ENCODE measurements around the gene OLFML2B. TPM values are rescaled to one million over a fixed set of nuclear protein-coding genes. Genes with fewer than 3 reads are reported as not detected.
"Not testable (repeated sequence)": the region's sequence is repeated elsewhere in the genome, so short reads cannot be mapped to it uniquely, and the experiment has no call there.

Gene OLFML2B
- total RNA-seq, 4 donors from 2014 or later: 0.11 to 5.7 (median 1.7) TPM

GRCh38 chr1:162069334-162070093, 45.8 kb upstream of the OLFML2B start, which contains the start of gene NOS1AP:
NOS1AP (plus strand) TSS chr1:162069691; CDS start chr1:162070178, 487 bp downstream.
- intact Hi-C loops (cut with DNase I): no loop called here
- H3K36me3 ChIP-seq: no peaks in the 10 kb centered on the region
- DNase-seq: peak; percentile 3
- H3K27me3 ChIP-seq: peaks cover 0 to 68% (median 2%) of the 10 kb centered on the region in 4 donors
- H3K4me1 ChIP-seq: peaks cover 8 to 19% (median 9%) of the 10 kb centered on the region in 3 donors
- H3K4me3 ChIP-seq: peak within 1 kb of the TSS; percentile 50 to 91 (median 78)
- peak within 1 kb of the TSS; percentile 39 to 75 (median 57) for H3K27ac ChIP-seq
- H3K9me3 ChIP-seq: no peaks in the 10 kb centered on the region
- 2 to 4% methylated on average over 4 to 25 of the region's 95 CpGs for WGBS, 2 donors
- TF ChIP-seq CTCF (IDR thresholded peaks at IDR 0.05): no peak
- peak in 1 of 4 donors; percentile 45 for TF ChIP-seq POLR2A (IDR thresholded peaks at IDR 0.05)

GRCh38 chr1:162068301-162068700, 44.6 kb upstream of the OLFML2B start:
- no peaks in the 10 kb centered on the region for H3K9me3 ChIP-seq
- no peak for DNase-seq
- WGBS, 2 donors: 92% methylated on average over 4 of the region's 4 CpGs
- H3K4me3 ChIP-seq: no peak overlapping the region
- intact Hi-C loops (cut with DNase I): no loop called here
- H3K36me3 ChIP-seq: no peaks in the 10 kb centered on the region
- TF ChIP-seq POLR2A (IDR thresholded peaks at IDR 0.05): no peak
- TF ChIP-seq CTCF (IDR thresholded peaks at IDR 0.05): no peak
- no peak overlapping the region for H3K27ac ChIP-seq
- peaks cover 8 to 19% (median 9%) of the 10 kb centered on the region in 3 donors for H3K4me1 ChIP-seq
- H3K27me3 ChIP-seq: peaks cover 0 to 75% (median 2%) of the 10 kb centered on the region in 4 donors

GRCh38 chr1:162067466-162067865, 43.8 kb upstream of the OLFML2B start:
- Histone ChIP-seq H3K4me3 (no peak overlapping the region), H3K9me3 (no peaks in the 10 kb centered on the region), H3K36me3 (no peaks in the 10 kb centered on the region), H3K27ac (no peak overlapping the region), H3K4me1 (peaks cover 8 to 19% (median 9%) of the 10 kb centered on the region in 3 donors), H3K27me3 (peaks cover 0 to 69% (median 2%) of the 10 kb centered on the region in 4 donors)
- TF ChIP-seq CTCF (IDR thresholded peaks at IDR 0.05) (no peak), POLR2A (IDR thresholded peaks at IDR 0.05) (no peak)
- intact Hi-C loops (cut with DNase I): no loop called here
- DNase-seq: no peak
- WGBS, 2 donors: 60 to 69% methylated on average over 1 of the region's 1 CpG

DNA sequence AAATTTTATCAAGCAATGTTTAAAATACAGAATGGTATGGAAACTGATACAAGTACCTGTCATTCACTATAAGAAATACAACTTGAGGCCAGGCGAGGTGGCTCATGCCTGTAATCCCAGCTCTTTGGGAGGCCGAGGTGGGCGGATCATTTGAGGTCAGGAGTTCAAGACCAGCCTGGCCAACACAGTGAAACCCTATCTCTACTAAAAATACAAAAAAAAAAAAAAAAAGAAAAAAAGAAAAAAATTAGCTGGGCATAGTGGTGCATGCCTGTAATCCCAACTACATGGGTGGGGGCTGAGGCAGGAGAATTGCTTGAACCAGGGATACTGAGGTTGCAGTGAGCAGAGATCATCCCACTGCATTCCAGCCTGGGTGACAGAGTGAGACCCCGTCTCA, 43.2 kb upstream of the OLFML2B start:
- H3K27me3 ChIP-seq: peaks cover 0 to 63% (median 2%) of the 10 kb centered on the region in 4 donors
- H3K9me3 ChIP-seq; H3K4me3 ChIP-seq; intact Hi-C loops (cut with DNase I); H3K27ac ChIP-seq; DNase-seq; H3K36me3 ChIP-seq: not testable (repeated sequence)
- peaks cover 8 to 19% (median 9%) of the 10 kb centered on the region in 3 donors for H3K4me1 ChIP-seq
- WGBS, 2 donors: 69 to 79% methylated on average over 4 of the region's 4 CpGs

GRCh38 chr1:162065016-162065415, 41.3 kb upstream of the OLFML2B start:
- H3K9me3 ChIP-seq: no peaks in the 10 kb centered on the region
- no peak overlapping the region for H3K4me3 ChIP-seq
- DNase-seq: no peak
- no peak for TF ChIP-seq POLR2A (IDR thresholded peaks at IDR 0.05)
- H3K27ac ChIP-seq: no peak overlapping the region
- WGBS, 2 donors: 45 to 67% methylated on average over 2 of the region's 2 CpGs
- H3K36me3 ChIP-seq: no peaks in the 10 kb centered on the region
- H3K4me1 ChIP-seq: peaks cover 3 to 10% (median 5%) of the 10 kb centered on the region in 3 donors
- intact Hi-C loops (cut with DNase I): no loop called here
- H3K27me3 ChIP-seq: peaks cover 0 to 45% (median 0%) of the 10 kb centered on the region in 4 donors

GRCh38 chr1:162062542-162063015, 38.9 kb upstream of the OLFML2B start:
- H3K27me3 ChIP-seq: peaks cover 0 to 26% (median 0%) of the 10 kb centered on the region in 4 donors
- no peaks in the 10 kb centered on the region for H3K36me3 ChIP-seq
- H3K9me3 ChIP-seq: no peaks in the 10 kb centered on the region
- H3K4me1 ChIP-seq: no peaks in the 10 kb centered on the region
- TF ChIP-seq CTCF (IDR thresholded peaks at IDR 0.05) (no peak), POLR2A (IDR thresholded peaks at IDR 0.05) (no peak)
- no peak overlapping the region for H3K4me3 ChIP-seq
- intact Hi-C loops (cut with DNase I): no loop called here
- no peak for DNase-seq
- WGBS, 2 donors: 41 to 60% methylated on average over 4 of the region's 4 CpGs
- peak overlapping the region in 1 of 4 donors; percentile 3 for H3K27ac ChIP-seq

Data from esophagus squamous epithelium (tissue), 5 donors.